Liver (tissue), 9 donors: ENCODE measurements around the gene LHFPL2. TPM values are rescaled to one million over a fixed set of nuclear protein-coding genes. Genes with fewer than 3 reads are reported as not detected.

Source experiments
- DNase-seq: peaks from one replicate; pipeline ENCODE4 v3.0.0-alpha.2; 2017; ENCODE audit warnings: low spot score
- H3K27ac ChIP-seq, 2 donors: one replicate each; pipeline ENCODE4 v1.7.0; 2013; ENCODE audit warnings: inconsistent platforms in 2 of 2, low read length in 2 of 2, control low read depth in 1 of 2, low read depth in 1 of 2, mild to moderate bottlenecking in 1 of 2
- H3K27me3 ChIP-seq, 4 donors: one replicate each; pipeline versions ENCODE4 v1.6.1 to v1.7.0; 2013; ENCODE audit warnings: low read length in 3 of 4, inconsistent platforms in 1 of 4, mild to moderate bottlenecking in 1 of 4, moderate library complexity in 1 of 4; ENCODE audit not compliant: control insufficient read depth in 4 of 4, insufficient read depth in 4 of 4
- H3K36me3 ChIP-seq, 4 donors: one replicate each; pipeline versions ENCODE4 v1.6.1 to v1.7.0; 2013; ENCODE audit warnings: low read length in 3 of 4, mild to moderate bottlenecking in 3 of 4, low read depth in 1 of 4, moderate library complexity in 1 of 4; ENCODE audit not compliant: control insufficient read depth in 4 of 4, insufficient read depth in 3 of 4
- H3K4me1 ChIP-seq, 4 donors: one replicate each; pipeline versions ENCODE4 v1.6.1 to v1.7.0; 2013; ENCODE audit warnings: low read length in 3 of 4, mild to moderate bottlenecking in 3 of 4, moderate library complexity in 1 of 4; ENCODE audit not compliant: control insufficient read depth in 4 of 4, insufficient read depth in 4 of 4
- H3K4me3 ChIP-seq, 3 donors: one replicate each; pipeline versions ENCODE4 v1.6.1 to v1.7.0; 2013; ENCODE audit warnings: low read length in 3 of 3, control low read depth in 1 of 3, low read depth in 1 of 3, mild to moderate bottlenecking in 1 of 3
- H3K9ac ChIP-seq, 2 donors: one replicate each; pipeline ENCODE4 v1.7.0; 2013; ENCODE audit warnings: low read length in 2 of 2, mild to moderate bottlenecking in 2 of 2, moderate library complexity in 2 of 2, control low read depth in 1 of 2, low read depth in 1 of 2
- H3K9me3 ChIP-seq, 4 donors: one replicate each; pipeline versions ENCODE4 v1.6.1 to v1.7.0; 2013; ENCODE audit warnings: low read length in 3 of 4; ENCODE audit not compliant: control insufficient read depth in 4 of 4
- FOXA2 ChIP-seq: IDR thresholded peaks from 2 replicates; pipeline ENCODE4 v1.6.1; 2016; ENCODE audit warnings: antibody characterized with exemption
- GABPA ChIP-seq, 2 donors: IDR thresholded peaks in 1 of 2; conservative IDR thresholded peaks in 1 of 2; 2 replicates each; pipeline ENCODE4 v1.6.1; 2016; ENCODE audit warnings: antibody characterized with exemption in 2 of 2, mild to moderate bottlenecking in 1 of 2, moderate library complexity in 1 of 2
- HNF4A ChIP-seq, 2 donors: conservative IDR thresholded peaks; 2 replicates each; pipeline ENCODE4 v1.6.1; 2016; ENCODE audit warnings: antibody characterized with exemption in 2 of 2, mild to moderate bottlenecking in 2 of 2
- HNF4G ChIP-seq: IDR thresholded peaks from 2 replicates; pipeline ENCODE4 v1.6.1; 2016; ENCODE audit warnings: antibody characterized with exemption
- JUND ChIP-seq, 2 donors: IDR thresholded peaks; 2 replicates each; pipeline ENCODE4 v1.6.1; 2016; ENCODE audit warnings: antibody characterized with exemption in 2 of 2
- NR2F2 ChIP-seq: IDR thresholded peaks from 2 replicates; pipeline ENCODE4 v1.6.1; 2016; ENCODE audit warnings: antibody characterized with exemption
- RAD21 ChIP-seq, 2 donors: IDR thresholded peaks; 2 replicates each; pipeline ENCODE4 v1.6.1; 2016; ENCODE audit warnings: antibody characterized with exemption in 2 of 2, mild to moderate bottlenecking in 2 of 2
- SP1 ChIP-seq: IDR thresholded peaks from 2 replicates; pipeline ENCODE4 v1.6.1; 2018; ENCODE audit warnings: antibody characterized with exemption, mild to moderate bottlenecking
- YY1 ChIP-seq: IDR thresholded peaks from 2 replicates; pipeline ENCODE4 v1.6.1; 2016; ENCODE audit warnings: antibody characterized with exemption, mild to moderate bottlenecking
- ZBTB33 ChIP-seq: IDR thresholded peaks from 2 replicates; pipeline ENCODE4 v1.6.1; 2016; ENCODE audit warnings: antibody characterized with exemption
- WGBS: extraction: QIAGEN DNeasy Blood & Tissue Kit; methylation state at CpG from one replicate; pipeline ENCODE4 v1.1.7; 2013; 5-methylcytosine and 5-hydroxymethylcytosine counted together
- polyA plus RNA-seq, 2 donors: library from polyadenylated mRNA; stranded (reverse) in 1 of 2; unstranded in 1 of 2; fragments of 200-250 nt in 1 of 2; fragments of >200 nt in 1 of 2; fragmentation: Nextera tagmentation in 1 of 2; extraction: Ambion mirVana in 1 of 2; gene quantifications; one replicate each; pipeline versions ENCODE4 v1.2.1 to v1.2.3, GENCODE V29; 2013 to 2015
- total RNA-seq, 2 donors: library from RNA; depleted of rRNA; stranded (reverse); fragments of >200 nt; gene quantifications; one replicate each; pipeline ENCODE4 v1.2.3, GENCODE V29; 2014
- TF ChIP-seq, protein P1 (sequence below): IDR thresholded peaks from 2 replicates; pipeline ENCODE4 v1.6.1; 2016; ENCODE audit warnings: antibody characterized with exemption, mild to moderate bottlenecking
- donor health status: healthy.
- donor health status: healthy.
- donor health status: healthy.
- donor health status: healthy.
- donor health status: healthy.

LHFPL2 gene
- total and polyA plus RNA-seq, 4 donors, result 1.6 to 9.4 (median 5.6) TPM

DNA sequence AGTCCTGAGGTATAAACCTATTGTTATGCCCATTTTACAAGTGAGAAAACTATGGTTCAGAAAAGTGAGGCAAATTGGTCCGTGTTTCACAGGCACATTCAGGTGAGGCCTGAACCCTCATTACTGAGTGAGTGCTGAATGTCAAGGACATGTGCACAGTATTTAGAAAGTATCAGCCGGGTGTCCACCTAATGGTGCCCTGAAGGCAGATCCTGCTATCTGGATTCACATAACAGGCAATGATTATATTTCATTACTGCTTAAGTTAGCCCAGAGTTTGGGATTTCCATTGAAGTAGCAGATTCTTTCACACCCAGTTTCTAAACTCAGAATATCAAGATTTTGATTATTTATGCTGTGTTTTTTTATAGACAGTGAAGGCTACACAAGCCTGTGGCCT is 142.7 kb downstream of the LHFPL2 start:
- H3K9ac ChIP-seq, result no peak overlapping the region
- H3K27me3 ChIP-seq, result no peaks in the 10 kb centered on the region
- DNase-seq, result no peak
- H3K9me3 ChIP-seq, result no peaks in the 10 kb centered on the region
- H3K4me1 ChIP-seq, result peaks cover 0 to 11% (median 7%) of the 10 kb centered on the region in 4 donors
- H3K36me3 ChIP-seq, result no peaks in the 10 kb centered on the region
- no peak overlapping the region for H3K27ac ChIP-seq
- WGBS, result 96% methylated on average over 2 of the region's 2 CpGs
- no peak for TF ChIP-seq YY1
- H3K4me3 ChIP-seq, result no peak overlapping the region

GRCh38 chr5:78504704-78505677 is 143.6 kb downstream of the LHFPL2 start:
- Histone ChIP-seq H3K4me3 (no peak overlapping the region), H3K36me3 (no peaks in the 10 kb centered on the region), H3K9me3 (no peaks in the 10 kb centered on the region), H3K27me3 (no peaks in the 10 kb centered on the region), H3K9ac (no peak overlapping the region), H3K4me1 (peaks cover 0 to 3% (median 1%) of the 10 kb centered on the region in 4 donors), H3K27ac (peak overlapping the region; percentile 22 to 49)
- WGBS, result 66% methylated on average over 10 of the region's 10 CpGs
- no peak for DNase-seq
- TF ChIP-seq HNF4G (no peak), RAD21 (IDR thresholded peaks at IDR 0.05) (peak in 1 of 2 donors; percentile 5), NR2F2 (peak; percentile 86), HNF4A (conservative IDR thresholded peaks at IDR 0.05) (no peak), SP1 (peak; percentile 8), FOXA2 (no peak), ZBTB33 (no peak), JUND (IDR thresholded peaks at IDR 0.05) (peak; percentile 56 to 62), GABPA (IDR thresholded peaks at IDR 0.05 in 1 of 2, conservative IDR thresholded peaks at IDR 0.05 in 1 of 2) (no peak)
- TF ChIP-seq, protein P1, sequence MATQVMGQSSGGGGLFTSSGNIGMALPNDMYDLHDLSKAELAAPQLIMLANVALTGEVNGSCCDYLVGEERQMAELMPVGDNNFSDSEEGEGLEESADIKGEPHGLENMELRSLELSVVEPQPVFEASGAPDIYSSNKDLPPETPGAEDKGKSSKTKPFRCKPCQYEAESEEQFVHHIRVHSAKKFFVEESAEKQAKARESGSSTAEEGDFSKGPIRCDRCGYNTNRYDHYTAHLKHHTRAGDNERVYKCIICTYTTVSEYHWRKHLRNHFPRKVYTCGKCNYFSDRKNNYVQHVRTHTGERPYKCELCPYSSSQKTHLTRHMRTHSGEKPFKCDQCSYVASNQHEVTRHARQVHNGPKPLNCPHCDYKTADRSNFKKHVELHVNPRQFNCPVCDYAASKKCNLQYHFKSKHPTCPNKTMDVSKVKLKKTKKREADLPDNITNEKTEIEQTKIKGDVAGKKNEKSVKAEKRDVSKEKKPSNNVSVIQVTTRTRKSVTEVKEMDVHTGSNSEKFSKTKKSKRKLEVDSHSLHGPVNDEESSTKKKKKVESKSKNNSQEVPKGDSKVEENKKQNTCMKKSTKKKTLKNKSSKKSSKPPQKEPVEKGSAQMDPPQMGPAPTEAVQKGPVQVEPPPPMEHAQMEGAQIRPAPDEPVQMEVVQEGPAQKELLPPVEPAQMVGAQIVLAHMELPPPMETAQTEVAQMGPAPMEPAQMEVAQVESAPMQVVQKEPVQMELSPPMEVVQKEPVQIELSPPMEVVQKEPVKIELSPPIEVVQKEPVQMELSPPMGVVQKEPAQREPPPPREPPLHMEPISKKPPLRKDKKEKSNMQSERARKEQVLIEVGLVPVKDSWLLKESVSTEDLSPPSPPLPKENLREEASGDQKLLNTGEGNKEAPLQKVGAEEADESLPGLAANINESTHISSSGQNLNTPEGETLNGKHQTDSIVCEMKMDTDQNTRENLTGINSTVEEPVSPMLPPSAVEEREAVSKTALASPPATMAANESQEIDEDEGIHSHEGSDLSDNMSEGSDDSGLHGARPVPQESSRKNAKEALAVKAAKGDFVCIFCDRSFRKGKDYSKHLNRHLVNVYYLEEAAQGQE, result peak; percentile 35
